Fibroblast of lung (primary cell): ENCODE results near the gene ADAD2.

Experiments
- CTCF ChIP-seq, 2 donors: IDR thresholded peaks in 1 of 2; conservative IDR thresholded peaks in 1 of 2; 1 replicate in 1 of 2; 2 replicates in 1 of 2; pipeline ENCODE4 v1.5.1; 2011 to 2012; ENCODE audit warnings: low read length in 2 of 2, control low read depth in 1 of 2, inconsistent platforms in 1 of 2, low read depth in 1 of 2, mild to moderate bottlenecking in 1 of 2
- EZH2 ChIP-seq: IDR thresholded peaks from 2 replicates; pipeline ENCODE4 v1.5.1; 2012; ENCODE audit warnings: low read length, control low read depth, mild to moderate bottlenecking; ENCODE audit errors: missing control alignments

GRCh38 chr16:84241778-84242177, 50.8 kb downstream of the ADAD2 start:
- TF ChIP-seq CTCF (conservative IDR thresholded peaks at IDR 0.05 in 1 of 2, IDR thresholded peaks at IDR 0.05 in 1 of 2; ENCODE audit: low read depth in 1 of 2, low read length in 2 of 2): no peak
- TF ChIP-seq EZH2: no peak
